Thoracic aorta (tissue), 2 donors: ENCODE measurements around the gene CLPSL2. TPM values are rescaled to one million over a fixed set of nuclear protein-coding genes. Genes with fewer than 3 reads are reported as not detected.

Source experiments
- ATAC-seq: fragments of 150-250 bp; one replicate; pipeline ENCODE4 v1.8.0; 2017; ENCODE audit warnings: low read depth; ENCODE audit not compliant: insufficient number of reproducible peaks, low FRiP score
- DNase-seq: peaks from one replicate; pipeline ENCODE4 v3.0.0-alpha.2; 2020; ENCODE audit warnings: low spot score
- H3K27ac ChIP-seq, 2 donors: fragments of 200-600 bp; sonication (generic); 1 replicate in 1 of 2; 2 replicates in 1 of 2; pipeline ENCODE4 v1.5.1; 2016; ENCODE audit warnings: mild to moderate bottlenecking in 2 of 2, moderate library complexity in 2 of 2
- H3K27me3 ChIP-seq: fragments of 200-600 bp; sonication (generic); replicated peaks from 2 replicates; pipeline ENCODE4 v1.6.0; 2016; ENCODE audit warnings: mild to moderate bottlenecking; ENCODE audit not compliant: insufficient read depth
- H3K36me3 ChIP-seq: fragments of 200-600 bp; sonication (generic); one replicate; pipeline ENCODE4 v1.5.1; 2016
- H3K4me1 ChIP-seq, 2 donors: fragments of 200-600 bp; sonication (generic); 1 replicate in 1 of 2; 2 replicates in 1 of 2; pipeline versions ENCODE4 v1.5.1 to v1.6.0; 2016; ENCODE audit warnings: low read depth in 2 of 2, mild to moderate bottlenecking in 1 of 2; ENCODE audit not compliant: control insufficient read depth in 1 of 2
- H3K4me3 ChIP-seq: fragments of 200-600 bp; sonication (generic); 2 replicates; pipeline ENCODE4 v1.5.1; 2016; ENCODE audit warnings: mild to moderate bottlenecking
- H3K9me3 ChIP-seq: fragments of 200-600 bp; sonication (generic); 2 replicates; pipeline ENCODE4 v1.5.1; 2016
- total RNA-seq, 2 donors: library from RNA; depleted of rRNA; stranded (reverse); fragments of >200 nt; gene quantifications; one replicate each; pipeline versions ENCODE4 v1.1.0 to v1.2.3, GENCODE V29; 2016
- TF ChIP-seq, protein P1 (sequence below): fragments of 200-600 bp; sonication (generic); IDR thresholded peaks from one replicate; pipeline ENCODE4 v1.5.1; 2019; ENCODE audit warnings: antibody characterized with exemption

CLPSL2 gene
- total RNA-seq, 2 donors from 2014 or later, result not detected

DNA sequence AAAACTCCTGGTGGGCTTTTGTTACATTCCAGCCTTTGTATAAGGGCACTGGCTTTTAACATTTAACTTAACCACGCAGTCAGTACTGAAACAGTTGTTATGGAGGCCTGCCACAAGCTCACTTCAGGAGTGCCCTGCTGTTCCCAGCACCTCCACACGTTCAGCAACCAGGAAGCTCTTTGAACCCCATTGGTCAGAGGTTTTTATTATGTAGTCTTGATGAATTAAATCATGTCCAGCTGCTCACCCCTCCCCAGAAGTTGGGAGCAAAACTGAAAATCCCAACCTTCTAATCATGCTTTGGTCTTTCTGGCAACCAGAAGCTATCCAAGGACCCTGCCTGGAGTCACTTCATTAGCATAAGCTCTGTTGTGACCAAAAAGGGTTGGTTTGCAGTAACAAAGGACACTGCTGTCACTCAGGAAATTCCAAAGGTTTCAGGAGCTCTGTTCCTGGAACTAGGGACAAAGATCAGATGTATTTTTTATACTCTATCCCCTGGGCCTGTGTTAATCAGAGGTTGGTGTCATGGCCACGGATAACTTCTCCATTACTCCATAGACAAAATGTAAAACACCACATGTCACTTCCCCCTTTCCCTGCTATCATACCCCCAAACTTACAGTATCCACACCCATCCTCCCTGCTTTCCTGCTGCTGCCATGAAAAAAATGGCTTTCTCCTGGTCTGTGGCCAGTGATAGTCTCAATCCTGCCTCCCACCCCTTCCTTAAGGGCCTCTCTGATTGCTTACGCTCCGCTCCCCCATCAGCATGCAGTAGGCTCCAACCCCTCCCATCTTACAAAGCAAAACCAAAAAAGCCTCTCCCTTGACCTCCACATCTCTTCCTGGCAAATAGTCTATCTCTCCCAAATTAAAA is 36.5 kb upstream of the CLPSL2 start:
- Histone ChIP-seq H3K4me3 (no peak overlapping the region), H3K9me3 (no peaks in the 10 kb centered on the region), H3K27ac (no peak overlapping the region), H3K36me3 (no peaks in the 10 kb centered on the region), H3K27me3 (no peaks in the 10 kb centered on the region), H3K4me1 (peaks cover 0 to 16% of the 10 kb centered on the region in 2 donors)
- ATAC-seq (no peak), DNase-seq (no peak)
- TF ChIP-seq, protein P1, sequence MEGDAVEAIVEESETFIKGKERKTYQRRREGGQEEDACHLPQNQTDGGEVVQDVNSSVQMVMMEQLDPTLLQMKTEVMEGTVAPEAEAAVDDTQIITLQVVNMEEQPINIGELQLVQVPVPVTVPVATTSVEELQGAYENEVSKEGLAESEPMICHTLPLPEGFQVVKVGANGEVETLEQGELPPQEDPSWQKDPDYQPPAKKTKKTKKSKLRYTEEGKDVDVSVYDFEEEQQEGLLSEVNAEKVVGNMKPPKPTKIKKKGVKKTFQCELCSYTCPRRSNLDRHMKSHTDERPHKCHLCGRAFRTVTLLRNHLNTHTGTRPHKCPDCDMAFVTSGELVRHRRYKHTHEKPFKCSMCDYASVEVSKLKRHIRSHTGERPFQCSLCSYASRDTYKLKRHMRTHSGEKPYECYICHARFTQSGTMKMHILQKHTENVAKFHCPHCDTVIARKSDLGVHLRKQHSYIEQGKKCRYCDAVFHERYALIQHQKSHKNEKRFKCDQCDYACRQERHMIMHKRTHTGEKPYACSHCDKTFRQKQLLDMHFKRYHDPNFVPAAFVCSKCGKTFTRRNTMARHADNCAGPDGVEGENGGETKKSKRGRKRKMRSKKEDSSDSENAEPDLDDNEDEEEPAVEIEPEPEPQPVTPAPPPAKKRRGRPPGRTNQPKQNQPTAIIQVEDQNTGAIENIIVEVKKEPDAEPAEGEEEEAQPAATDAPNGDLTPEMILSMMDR, result no peak

DNA sequence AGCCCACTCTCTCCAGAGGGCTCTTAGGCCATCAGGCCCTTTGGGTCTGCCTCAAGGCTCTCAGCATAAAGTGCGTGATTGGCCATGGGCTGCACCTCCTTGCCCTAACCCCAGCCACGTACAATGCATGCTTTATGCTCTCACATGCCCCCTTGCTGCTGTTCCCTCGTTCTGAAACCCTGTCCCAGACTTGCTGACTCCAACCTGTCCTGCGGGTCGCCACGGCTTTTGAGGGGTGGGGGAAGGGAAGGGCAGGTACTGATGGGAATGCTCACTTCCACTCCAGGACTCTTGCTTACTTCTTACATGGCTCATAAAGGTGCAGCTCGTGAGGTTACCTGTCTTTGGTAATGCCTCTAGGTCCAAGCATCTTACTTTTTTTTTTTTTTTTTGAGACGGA is 33.6 kb upstream of the CLPSL2 start:
- no peak for ATAC-seq
- TF ChIP-seq, protein P1, result no peak
- H3K27ac ChIP-seq, result no peak overlapping the region
- H3K9me3 ChIP-seq, result no peaks in the 10 kb centered on the region
- H3K4me1 ChIP-seq, result no peaks in the 10 kb centered on the region
- no peaks in the 10 kb centered on the region for H3K27me3 ChIP-seq
- H3K4me3 ChIP-seq, result no peak overlapping the region
- no peak for DNase-seq
- no peaks in the 10 kb centered on the region for H3K36me3 ChIP-seq

DNA sequence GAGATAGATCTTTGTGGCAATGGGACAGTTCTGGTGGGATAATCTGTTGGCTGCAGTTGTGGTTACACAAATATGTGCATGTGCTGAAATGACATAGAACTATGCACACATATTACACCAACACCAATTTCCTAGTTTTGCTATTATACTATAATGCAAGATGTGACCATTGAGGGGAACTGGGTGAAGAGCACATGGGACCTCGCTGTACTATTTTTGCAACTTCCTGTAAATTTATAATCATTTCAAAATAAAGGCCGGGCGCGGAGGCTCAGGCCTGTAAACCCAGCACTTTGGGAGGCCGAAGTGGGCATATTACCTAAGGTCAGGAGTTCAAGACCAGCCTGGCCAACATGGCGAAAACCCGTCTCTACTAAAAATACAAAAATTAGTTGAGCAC is 30.9 kb upstream of the CLPSL2 start:
- H3K27ac ChIP-seq, result no peak overlapping the region
- H3K4me3 ChIP-seq, result no peak overlapping the region
- no peaks in the 10 kb centered on the region for H3K4me1 ChIP-seq
- H3K27me3 ChIP-seq, result no peaks in the 10 kb centered on the region
- H3K36me3 ChIP-seq, result no peaks in the 10 kb centered on the region
- TF ChIP-seq, protein P1, result no peak
- no peak for DNase-seq
- ATAC-seq, result no peak
- H3K9me3 ChIP-seq, result no peaks in the 10 kb centered on the region

DNA sequence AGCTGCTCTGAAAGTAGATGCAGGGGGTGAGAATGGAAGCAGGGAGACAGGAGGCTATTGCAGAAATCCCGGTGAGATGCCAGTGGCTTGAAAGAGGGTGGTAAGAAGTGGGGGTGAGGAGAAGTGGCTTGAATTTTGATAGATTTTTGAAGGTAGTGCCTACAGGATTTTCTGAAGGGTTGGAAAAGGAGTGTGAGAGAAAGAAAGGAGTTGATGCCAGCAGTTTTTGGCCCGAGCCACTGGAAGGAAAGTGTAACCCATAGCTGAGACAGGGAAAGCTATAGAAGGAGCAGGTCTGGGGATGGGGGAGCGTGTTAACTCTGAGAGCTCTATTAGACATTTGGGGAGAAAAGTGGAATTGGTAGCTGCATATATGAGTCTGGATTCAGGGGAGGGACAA is 29.9 kb upstream of the CLPSL2 start:
- Histone ChIP-seq H3K36me3 (no peaks in the 10 kb centered on the region), H3K4me1 (no peaks in the 10 kb centered on the region), H3K9me3 (no peaks in the 10 kb centered on the region), H3K4me3 (no peak overlapping the region), H3K27ac (no peak overlapping the region), H3K27me3 (no peaks in the 10 kb centered on the region)
- TF ChIP-seq, protein P1, result no peak
- no peak for DNase-seq
- ATAC-seq, result no peak

DNA sequence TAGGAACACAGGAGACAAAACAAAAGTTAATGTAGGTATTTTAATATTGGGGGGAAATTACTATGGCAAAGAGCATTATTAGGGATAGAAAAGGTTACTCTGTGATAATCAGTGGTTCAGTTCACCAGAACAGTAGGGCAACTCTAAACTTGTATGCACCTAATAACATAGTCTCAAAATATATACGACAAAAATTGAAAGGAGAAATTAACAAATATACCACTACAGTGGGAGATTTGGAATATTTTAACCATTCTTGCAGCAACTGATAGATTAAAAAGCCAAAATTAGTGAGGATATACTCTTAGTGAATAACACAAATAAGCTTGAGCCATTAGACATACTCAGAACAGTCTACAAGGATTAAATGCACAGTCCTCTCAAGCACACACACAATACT is 28.5 kb upstream of the CLPSL2 start:
- Histone ChIP-seq H3K4me3 (no peak overlapping the region), H3K27ac (no peak overlapping the region), H3K27me3 (no peaks in the 10 kb centered on the region), H3K36me3 (no peaks in the 10 kb centered on the region), H3K4me1 (no peaks in the 10 kb centered on the region), H3K9me3 (no peaks in the 10 kb centered on the region)
- no peak for ATAC-seq
- DNase-seq, result no peak
- TF ChIP-seq, protein P1, result no peak
